Activated naive CD8-positive, alpha-beta T cell treated with anti-CD3 and anti-CD28 coated beads for 36 hours (primary cell): Measurements from ENCODE around the gene KIR3DL3. TPM values are rescaled to one million over a fixed set of nuclear protein-coding genes. Genes with fewer than 3 reads are reported as not detected.
"Not testable (repeated sequence)": the region's sequence is repeated elsewhere in the genome, so short reads cannot be mapped to it uniquely, and the experiment has no call there.

Experiments used
- DNase-seq: peaks from one replicate; pipeline ENCODE4 v3.0.0; 2021
- H3K27ac Mint-ChIP-seq: one replicate; pipeline ENCODE4 v1.8.0; 2022; ENCODE audit warnings: mild to moderate bottlenecking, moderate library complexity, mixed read lengths
- H3K27me3 Mint-ChIP-seq: one replicate; pipeline ENCODE4 v1.8.0; 2022; ENCODE audit warnings: mild to moderate bottlenecking, mixed read lengths
- H3K36me3 Mint-ChIP-seq: one replicate; pipeline ENCODE4 v1.8.0; 2021; ENCODE audit warnings: mild to moderate bottlenecking, mixed read lengths
- H3K4me1 Mint-ChIP-seq: one replicate; pipeline ENCODE4 v1.8.0; 2021; ENCODE audit warnings: mixed read lengths
- H3K4me3 Mint-ChIP-seq: one replicate; pipeline ENCODE4 v1.8.0; 2022; ENCODE audit warnings: mild to moderate bottlenecking, moderate library complexity, mixed read lengths
- H3K9me3 Mint-ChIP-seq: one replicate; pipeline ENCODE4 v1.8.0; 2022; ENCODE audit warnings: mixed read lengths
- total RNA-seq, 2 experiments: library from RNA; stranded (reverse); gene quantifications; one replicate each; pipeline ENCODE4 v1.2.3, GENCODE V29; 2021

KIR3DL3 gene
- total RNA-seq, 2 experiments from 2014 or later: not detected

DNA sequence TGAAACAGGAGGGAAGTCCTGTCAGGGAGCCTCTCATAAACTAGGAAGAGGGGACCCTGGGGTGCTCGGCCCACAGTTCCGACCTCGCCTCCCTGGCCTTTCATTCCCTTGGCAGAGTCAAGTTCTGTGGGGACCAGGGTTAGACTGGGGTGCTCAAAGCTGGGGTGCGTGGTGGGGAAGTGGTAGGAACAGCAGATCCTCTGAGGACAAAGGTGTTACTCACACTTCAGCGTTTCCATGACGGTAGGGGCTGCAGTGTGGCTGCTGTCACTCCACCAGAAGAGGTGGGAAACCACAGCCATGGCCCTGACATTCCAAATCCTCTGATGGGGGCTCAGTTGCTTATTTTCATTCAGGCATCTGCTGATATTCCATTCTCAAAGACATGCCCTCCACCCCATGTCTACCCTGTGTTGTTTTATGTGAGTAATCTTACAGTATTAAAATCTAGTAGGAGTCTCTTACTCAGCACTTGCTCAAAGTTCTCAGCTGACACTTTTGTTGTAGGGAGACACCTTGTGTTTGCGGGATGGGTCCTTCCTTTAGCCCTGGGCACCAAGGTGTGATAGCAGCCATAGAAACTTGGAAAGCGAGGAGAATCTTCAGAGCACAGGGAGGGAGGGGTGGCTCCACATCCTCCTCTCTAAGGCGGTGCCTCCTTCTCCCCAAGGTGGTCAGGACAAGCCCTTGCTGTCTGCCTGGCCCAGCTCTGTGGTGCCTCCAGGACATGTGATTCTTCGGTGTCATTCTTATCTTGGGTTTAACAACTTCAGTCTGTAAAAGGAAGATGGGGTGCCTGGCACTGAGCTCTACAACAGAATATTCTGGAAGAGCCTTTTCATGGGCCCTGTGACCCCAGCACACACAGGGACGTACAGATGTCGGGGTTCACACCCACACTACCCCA, 32.2 kb downstream of the KIR3DL3 start:
- H3K27me3 Mint-ChIP-seq, H3K4me1 Mint-ChIP-seq, H3K9me3 Mint-ChIP-seq, DNase-seq, H3K36me3 Mint-ChIP-seq, H3K4me3 Mint-ChIP-seq, H3K27ac Mint-ChIP-seq: not testable (repeated sequence)

DNA sequence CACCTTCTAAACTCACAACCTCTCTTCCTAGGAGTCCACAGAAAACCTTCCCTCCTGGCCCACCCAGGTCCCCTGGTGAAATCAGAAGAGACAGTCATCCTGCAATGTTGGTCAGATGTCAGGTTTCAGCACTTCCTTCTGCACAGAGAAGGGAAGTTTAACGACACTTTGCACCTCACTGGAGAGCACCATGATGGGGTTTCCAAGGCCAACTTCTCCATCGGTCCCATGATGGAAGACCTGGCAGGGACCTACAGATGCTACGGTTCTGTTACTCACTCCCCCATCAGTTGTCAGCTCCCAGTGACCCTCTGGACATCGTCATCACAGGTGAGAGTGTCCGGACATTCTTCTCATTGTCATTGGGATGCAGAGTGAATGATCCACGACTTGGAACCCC, 34.3 kb downstream of the KIR3DL3 start:
- not testable (repeated sequence) for H3K9me3 Mint-ChIP-seq, H3K4me3 Mint-ChIP-seq, DNase-seq, H3K27me3 Mint-ChIP-seq, H3K36me3 Mint-ChIP-seq, H3K27ac Mint-ChIP-seq, H3K4me1 Mint-ChIP-seq

DNA sequence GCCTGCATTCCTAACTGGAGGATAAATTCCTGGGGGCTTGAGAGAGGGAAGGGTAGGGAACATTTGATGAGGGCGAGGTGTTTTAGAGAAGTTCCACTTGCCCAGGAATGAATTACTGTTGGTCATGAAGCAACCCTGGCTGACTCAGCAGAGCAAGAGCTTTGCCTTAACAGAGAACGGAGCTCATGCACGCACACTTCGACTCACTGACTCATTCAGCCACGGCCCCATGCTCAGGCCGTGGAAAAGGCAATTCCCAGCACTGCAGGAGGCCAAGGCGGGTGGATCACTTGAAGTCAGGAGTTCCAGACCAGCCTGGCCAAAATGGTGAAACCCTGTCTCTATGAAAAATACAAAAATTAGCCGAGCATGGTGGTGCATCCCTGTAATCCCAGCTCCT, 40.0 kb downstream of the KIR3DL3 start:
- not testable (repeated sequence) for H3K36me3 Mint-ChIP-seq, H3K4me1 Mint-ChIP-seq, DNase-seq, H3K9me3 Mint-ChIP-seq, H3K27ac Mint-ChIP-seq, H3K27me3 Mint-ChIP-seq, H3K4me3 Mint-ChIP-seq

- H3K9me3 Mint-ChIP-seq, H3K27me3 Mint-ChIP-seq, H3K4me1 Mint-ChIP-seq, H3K36me3 Mint-ChIP-seq, H3K4me3 Mint-ChIP-seq, H3K27ac Mint-ChIP-seq, DNase-seq: not testable (repeated sequence)
Measured at GRCh38 chr19:54766464-54766863, 42.2 kb downstream of the KIR3DL3 start.

GRCh38 chr19:54769646-54770045, 45.4 kb downstream of the KIR3DL3 start, which contains the start of gene KIR2DL1:
Gene KIR2DL1, plus strand, starts transcription at chr19:54769793. Its CDS starts 58 bp downstream, at chr19:54769851.
- DNase-seq, H3K9me3 Mint-ChIP-seq, H3K4me1 Mint-ChIP-seq, H3K27ac Mint-ChIP-seq, H3K36me3 Mint-ChIP-seq, H3K27me3 Mint-ChIP-seq, H3K4me3 Mint-ChIP-seq: not testable (repeated sequence)

GRCh38 chr19:54770511-54770910, 46.3 kb downstream of the KIR3DL3 start:
- not testable (repeated sequence) for H3K27ac Mint-ChIP-seq, H3K27me3 Mint-ChIP-seq, DNase-seq, H3K4me3 Mint-ChIP-seq, H3K4me1 Mint-ChIP-seq, H3K9me3 Mint-ChIP-seq, H3K36me3 Mint-ChIP-seq

DNA sequence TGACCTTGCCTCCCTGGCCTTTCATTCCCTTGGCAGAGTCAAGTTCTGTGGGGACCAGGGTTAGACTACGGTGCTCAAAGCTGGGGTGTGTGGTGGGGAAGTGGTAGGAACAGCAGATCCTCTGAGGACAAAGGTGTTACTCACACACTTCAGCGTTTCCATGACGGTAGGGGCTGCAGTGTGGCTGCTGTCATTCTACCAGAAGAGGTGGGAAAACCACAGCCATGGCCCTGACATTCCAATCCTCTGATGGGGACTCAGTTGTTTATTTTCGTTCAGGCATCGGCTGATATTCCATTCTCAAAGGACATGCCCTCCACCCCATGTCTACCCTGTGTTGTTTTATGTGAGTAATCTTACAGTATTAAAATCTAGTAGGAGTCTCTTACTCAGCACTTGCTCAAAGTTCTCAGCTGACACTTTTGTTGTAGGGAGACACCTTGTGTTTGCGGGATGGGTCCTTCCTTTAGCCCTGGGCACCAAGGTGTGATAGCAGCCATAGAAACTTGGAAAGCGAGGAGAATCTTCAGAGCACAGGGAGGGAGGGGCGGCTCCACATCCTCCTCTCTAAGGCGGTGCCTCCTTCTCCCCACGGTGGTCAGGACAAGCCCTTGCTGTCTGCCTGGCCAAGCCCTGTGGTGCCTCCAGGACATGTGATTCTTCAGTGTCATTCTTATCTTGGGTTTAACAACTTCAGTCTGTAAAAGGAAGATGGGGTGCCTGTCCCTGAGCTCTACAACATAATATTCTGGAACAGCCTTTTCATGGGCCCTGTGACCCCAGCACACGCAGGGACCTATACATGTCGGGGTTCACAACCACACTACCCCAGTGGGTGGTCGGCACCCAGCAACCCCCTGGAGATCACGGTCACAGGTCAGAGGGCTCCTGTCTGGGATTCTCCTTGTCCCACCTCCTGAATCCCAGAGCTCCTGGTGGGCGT, 47.0 kb downstream of the KIR3DL3 start:
- not testable (repeated sequence) for H3K27ac Mint-ChIP-seq, H3K4me3 Mint-ChIP-seq, H3K36me3 Mint-ChIP-seq, H3K9me3 Mint-ChIP-seq, DNase-seq, H3K4me1 Mint-ChIP-seq, H3K27me3 Mint-ChIP-seq

DNA sequence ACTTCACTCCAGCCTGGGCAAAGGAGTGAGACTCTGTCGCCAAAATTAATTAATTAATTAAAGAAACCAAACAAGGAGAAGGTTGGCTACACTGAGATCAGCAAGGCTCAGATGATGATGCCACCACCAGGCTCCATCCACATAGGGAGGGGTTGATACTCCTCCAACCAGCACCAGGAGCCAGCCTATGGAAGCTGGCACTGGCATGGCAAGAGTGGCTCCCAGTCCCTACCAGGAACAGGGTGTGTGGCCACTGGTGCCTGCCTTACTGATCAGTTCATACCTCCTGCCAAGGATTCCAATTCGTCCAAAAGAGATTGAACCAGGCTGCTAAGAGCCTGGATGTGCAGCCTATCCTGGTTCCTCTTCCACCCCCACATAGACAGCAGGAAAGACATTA, 48.4 kb downstream of the KIR3DL3 start:
- H3K27ac Mint-ChIP-seq, H3K27me3 Mint-ChIP-seq, H3K9me3 Mint-ChIP-seq, H3K4me1 Mint-ChIP-seq, DNase-seq, H3K36me3 Mint-ChIP-seq, H3K4me3 Mint-ChIP-seq: not testable (repeated sequence)

- H3K36me3 Mint-ChIP-seq, DNase-seq, H3K4me3 Mint-ChIP-seq, H3K27me3 Mint-ChIP-seq, H3K9me3 Mint-ChIP-seq, H3K27ac Mint-ChIP-seq, H3K4me1 Mint-ChIP-seq: not testable (repeated sequence)
Measured at GRCh38 chr19:54775095-54775815, 51.0 kb downstream of the KIR3DL3 start.

DNA sequence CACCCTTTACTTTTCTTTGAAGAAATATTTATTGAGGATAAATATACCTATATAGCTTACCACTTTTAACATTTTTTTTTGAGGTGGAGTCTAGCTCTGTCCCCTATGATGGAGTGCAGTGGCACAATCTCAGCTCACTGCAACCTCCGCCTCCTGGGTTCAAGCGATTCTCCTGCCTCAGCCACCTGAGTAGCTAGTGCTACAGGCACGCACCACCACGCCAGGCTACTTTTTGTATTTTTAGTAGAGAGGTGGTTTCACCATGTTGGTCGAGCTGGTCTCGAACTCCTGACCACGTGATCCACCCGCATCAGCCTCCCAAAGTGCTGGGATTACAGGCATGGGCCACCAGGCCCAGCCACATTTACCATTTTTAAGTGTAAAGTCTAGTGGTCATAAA, 51.6 kb downstream of the KIR3DL3 start:
- not testable (repeated sequence) for H3K4me3 Mint-ChIP-seq, H3K27ac Mint-ChIP-seq, H3K9me3 Mint-ChIP-seq, H3K36me3 Mint-ChIP-seq, DNase-seq, H3K4me1 Mint-ChIP-seq, H3K27me3 Mint-ChIP-seq

GRCh38 chr19:54777851-54778250, 53.6 kb downstream of the KIR3DL3 start:
- H3K9me3 Mint-ChIP-seq: peaks cover 12% of the 10 kb centered on the region
- H3K36me3 Mint-ChIP-seq, H3K27ac Mint-ChIP-seq, H3K27me3 Mint-ChIP-seq, H3K4me3 Mint-ChIP-seq, H3K4me1 Mint-ChIP-seq, DNase-seq: not testable (repeated sequence)

GRCh38 chr19:54778896-54779295, 54.7 kb downstream of the KIR3DL3 start:
- H3K27ac Mint-ChIP-seq, H3K4me3 Mint-ChIP-seq, H3K4me1 Mint-ChIP-seq, H3K36me3 Mint-ChIP-seq, H3K27me3 Mint-ChIP-seq, DNase-seq: not testable (repeated sequence)
- H3K9me3 Mint-ChIP-seq: peaks cover 12% of the 10 kb centered on the region

GRCh38 chr19:54782916-54783315, 58.7 kb downstream of the KIR3DL3 start:
- H3K4me1 Mint-ChIP-seq, H3K36me3 Mint-ChIP-seq, DNase-seq, H3K27ac Mint-ChIP-seq, H3K4me3 Mint-ChIP-seq: not testable (repeated sequence)
- Mint-ChIP-seq H3K9me3 (peaks cover 11% of the 10 kb centered on the region), H3K27me3 (peaks cover 16% of the 10 kb centered on the region)
